RKO (cell line): ENCODE data around the gene LRP6.
"Not testable (repeated sequence)": the region's sequence is repeated elsewhere in the genome, so short reads cannot be mapped to it uniquely, and the experiment has no call there.

Source experiments
- DNase-seq: peaks from one replicate; pipeline ENCODE4 v3.0.0-alpha.2; 2016; ENCODE audit warnings: low spot score

Gene LRP6

DNA sequence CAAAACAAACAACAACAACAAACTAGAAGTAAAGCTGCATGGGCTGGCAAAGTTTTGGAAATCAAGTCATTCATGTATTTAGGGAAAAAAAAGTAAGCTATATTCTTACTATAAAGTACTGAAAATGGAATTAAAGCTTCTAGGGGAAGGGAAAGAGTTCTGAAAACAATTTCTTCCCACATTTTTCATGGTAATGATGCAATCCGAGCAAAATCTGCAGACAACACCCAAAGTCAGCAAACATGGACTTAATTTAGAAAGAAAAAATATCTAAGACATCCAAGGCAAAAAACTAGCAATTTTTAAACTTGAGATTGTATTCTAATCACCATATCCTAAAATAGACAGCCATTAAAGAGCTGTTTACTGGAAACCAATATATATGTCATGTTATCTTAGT, 86.3 kb downstream of the LRP6 start:
- DNase-seq: no peak

DNA sequence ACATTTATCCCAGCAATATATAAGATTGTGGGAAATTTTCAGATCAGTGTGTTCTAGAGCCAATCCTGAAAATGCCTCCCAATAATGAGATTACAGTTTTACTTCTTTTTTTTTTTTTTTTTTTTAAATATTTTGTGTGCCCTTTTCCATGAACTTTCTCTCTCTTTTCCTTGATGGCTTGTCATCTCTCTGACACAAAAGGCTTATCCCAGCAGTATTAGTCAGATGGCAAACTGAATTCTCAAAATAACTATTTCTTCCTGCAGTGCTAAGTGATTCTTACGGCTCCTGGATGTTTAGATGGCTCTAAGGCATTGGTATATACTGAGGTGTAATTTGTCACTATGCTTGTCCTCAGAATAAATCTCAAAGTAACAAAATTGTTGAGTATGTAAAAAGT, 86.7 kb downstream of the LRP6 start:
- no peak for DNase-seq

DNA sequence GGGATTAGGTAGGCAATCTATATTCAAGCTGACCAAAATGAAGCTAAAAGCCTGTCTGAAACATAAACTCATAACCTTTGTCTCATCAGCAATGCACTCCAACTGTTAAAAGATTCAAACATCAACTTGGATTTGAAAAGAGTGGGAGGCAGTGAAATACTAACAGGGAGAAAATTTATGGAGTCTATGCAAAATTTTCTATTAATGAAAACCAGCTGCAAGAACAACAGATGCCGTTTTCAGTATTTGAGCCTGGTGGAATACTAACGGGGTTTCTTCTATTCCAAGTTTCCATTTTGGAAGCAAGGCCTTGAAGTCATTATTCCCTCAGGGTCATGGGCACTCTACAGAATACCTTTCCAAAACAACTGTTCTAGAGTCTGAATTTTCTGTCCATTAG, 88.3 kb downstream of the LRP6 start:
- DNase-seq: no peak

DNA sequence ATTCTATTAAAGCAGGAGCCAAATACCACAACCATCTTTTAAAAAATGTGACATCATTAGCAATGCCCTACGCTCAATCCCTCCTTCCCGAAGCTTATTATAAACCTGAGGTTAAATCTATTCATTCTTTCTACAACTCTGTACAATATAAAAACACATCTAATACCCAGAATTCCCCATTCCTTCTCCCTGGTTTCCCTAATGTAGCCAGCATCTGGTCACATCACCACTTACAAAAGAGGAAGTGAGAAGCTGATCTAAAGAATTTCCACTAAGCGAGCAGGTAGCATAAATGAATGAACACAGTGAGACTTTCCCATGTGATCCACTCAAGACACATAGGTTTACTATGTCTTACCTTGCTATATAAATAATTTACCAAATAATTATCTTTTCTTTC, 90.4 kb downstream of the LRP6 start:
- DNase-seq: no peak

DNA sequence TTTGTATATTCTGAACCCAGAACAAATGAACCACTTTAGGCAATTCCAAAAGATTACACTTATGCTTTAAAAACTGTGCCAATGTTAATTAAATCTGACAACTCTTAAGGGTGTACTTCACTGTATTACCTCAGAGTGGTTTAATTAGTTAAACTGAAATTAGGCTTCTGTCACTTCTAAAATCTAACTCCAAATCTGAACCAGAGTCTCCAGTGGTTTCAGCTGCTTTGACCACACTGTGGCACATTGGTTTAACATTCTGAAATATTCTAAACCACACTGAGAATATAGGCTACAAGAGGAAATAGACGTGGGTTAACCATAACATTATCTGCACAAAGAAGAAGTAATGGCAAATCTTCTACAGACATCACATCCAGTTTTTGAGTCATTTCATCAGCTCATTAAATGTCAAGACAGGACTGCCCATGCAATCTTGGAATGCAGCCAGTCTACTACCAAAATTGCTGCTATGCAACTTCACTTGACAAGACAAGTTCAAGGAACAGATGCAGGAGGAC, 94.8 kb downstream of the LRP6 start:
- no peak for DNase-seq

DNA sequence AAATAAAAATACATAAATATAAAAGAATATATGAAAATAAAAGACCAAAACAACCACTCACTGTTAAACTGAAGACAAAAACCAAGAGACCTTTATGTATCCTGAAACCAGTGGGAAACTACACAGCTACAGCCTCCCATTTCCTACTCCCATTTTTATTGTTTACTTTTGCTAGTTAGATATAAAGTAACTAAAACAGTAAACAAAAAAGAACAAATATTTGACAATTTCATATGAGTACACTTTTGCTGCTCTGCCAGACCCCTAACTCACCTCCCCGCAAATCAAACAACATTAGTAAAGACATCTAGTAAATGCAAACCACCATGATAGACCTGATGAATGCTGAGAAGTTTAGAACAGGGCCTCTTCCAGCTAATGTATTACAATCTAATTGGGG, 99.0 kb downstream of the LRP6 start:
- DNase-seq: no peak

DNA sequence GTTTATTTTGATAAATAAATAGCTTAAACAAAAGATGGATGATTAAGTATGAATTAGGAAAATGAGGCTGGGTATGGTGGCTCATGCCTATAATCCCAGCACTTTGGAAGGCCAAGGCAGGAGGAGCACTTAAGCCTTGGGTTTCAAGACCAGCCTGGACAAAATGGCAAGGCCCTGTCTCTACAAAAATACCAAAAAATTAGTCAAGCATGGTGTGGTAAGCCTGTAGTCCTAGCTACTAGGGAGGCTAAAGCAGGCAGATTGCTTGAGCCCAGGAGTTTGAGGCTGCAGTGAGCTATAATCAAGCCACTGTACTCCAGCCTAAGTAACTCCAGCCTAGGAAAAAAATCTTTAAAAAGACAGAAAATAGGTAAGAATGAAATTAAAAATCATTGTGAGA, 100.1 kb downstream of the LRP6 start:
- DNase-seq: no peak

DNA sequence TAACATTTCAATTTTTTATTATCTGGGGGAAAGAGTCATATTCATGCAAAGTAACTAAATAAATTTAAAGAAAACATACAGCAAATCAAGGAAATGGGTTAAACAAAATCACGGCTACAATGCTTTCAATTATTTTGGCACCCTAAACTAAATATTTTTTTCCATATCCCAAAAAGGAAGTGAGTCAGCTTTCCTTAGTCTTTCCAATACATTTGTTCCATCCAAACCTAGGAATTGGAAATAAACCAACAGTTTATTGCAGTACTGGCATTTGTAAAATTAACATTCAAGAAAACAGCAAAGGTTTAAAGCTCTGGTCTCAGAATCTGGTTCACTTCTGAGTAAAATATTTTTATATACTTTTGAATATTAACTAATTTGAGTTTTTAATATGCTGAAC, 106.9 kb downstream of the LRP6 start:
- DNase-seq: no peak

DNA sequence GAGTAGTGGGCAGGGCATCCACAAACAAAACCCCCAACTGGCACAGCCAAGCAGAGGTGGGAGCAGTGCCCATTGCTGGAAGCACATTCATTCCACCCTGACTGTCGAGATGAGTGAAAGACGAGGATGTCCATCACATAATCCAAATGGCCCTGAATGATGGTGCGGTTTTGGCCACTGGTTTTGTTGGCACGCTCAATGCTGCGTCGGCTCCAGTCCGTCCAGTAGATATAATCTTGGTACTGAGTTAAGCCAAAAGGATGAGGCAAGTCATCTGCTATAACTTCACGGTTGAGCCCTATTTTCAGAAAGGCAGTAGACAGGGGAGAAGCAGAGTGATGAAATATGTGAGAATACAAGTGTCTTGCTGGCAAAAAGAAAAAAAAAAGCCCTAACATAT, 108.0 kb downstream of the LRP6 start:
- DNase-seq: no peak

DNA sequence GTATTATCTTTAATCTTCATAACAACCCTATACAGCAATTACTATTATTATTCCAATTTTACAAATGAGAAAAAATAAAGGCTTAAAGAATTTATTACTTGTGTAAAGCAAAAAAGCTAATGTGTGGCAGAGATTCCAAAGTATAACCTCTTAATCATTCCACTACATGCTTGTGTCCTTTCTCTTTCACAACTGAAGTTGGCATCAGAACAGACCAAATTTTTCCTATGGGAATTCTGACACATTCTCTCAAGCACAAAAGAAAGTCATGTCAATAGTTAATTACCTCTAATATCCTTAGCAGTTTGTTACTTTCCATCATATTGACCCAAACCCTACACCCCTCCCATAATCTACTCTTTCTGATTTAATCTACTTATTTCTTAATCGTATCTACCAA, 109.4 kb downstream of the LRP6 start:
- no peak for DNase-seq

DNA sequence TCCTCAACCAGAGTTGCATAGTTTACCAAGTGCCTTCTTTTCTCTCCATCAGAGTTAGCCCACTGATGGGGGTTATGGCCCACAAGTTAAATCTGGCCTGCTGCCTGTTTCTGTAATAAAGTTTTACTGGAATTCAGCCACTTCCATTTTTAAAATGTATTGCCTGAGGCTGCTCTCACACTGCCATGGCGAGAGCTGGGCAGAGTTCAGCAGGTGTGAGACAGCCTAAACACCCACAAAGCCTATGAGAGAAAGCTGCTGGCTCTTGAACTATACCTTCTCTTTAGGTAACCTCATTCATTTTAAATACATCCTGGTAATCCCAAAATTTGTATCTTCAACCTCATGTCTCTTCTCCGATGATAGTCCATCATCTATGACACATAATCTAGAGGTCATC, 110.0 kb downstream of the LRP6 start:
- no peak for DNase-seq

DNA sequence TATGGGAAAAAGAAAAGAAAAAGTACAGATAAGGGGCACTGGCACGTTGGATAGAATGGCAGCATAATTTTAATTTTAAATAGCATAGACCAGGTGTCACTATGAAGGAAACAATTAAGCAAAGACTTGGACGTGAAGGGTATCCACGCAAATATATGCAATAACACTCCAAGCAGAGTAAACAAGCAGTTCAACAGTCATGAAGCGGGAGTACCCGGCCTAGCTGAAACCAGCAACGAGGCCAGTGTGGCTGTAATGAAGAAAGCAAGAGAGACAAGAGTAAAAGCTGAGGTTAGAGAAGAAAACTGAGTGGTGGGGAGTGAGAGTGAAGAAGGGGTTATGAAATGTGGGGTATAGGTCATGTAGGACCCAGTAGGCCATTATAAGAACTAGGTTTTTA, 110.7 kb downstream of the LRP6 start:
- no peak for DNase-seq

DNA sequence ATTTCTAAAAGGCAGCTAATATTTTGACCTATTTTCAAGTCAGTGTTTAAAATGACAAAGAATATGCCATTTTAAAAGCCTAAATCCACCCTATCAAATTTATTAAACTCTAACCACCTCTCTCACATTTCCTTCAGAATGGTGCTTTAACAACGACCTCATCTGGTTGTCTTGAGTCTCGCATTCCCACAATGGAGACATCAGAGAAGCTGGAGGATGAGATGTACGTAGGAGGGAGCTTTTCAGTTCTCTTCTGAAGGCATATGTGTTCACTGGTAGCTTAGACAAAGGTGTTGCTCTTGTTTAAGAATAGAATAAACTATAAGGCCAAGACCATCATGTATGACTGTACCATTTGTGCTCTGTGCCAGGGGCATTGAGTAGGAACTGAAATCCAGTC, 113.2 kb downstream of the LRP6 start:
- no peak for DNase-seq

DNA sequence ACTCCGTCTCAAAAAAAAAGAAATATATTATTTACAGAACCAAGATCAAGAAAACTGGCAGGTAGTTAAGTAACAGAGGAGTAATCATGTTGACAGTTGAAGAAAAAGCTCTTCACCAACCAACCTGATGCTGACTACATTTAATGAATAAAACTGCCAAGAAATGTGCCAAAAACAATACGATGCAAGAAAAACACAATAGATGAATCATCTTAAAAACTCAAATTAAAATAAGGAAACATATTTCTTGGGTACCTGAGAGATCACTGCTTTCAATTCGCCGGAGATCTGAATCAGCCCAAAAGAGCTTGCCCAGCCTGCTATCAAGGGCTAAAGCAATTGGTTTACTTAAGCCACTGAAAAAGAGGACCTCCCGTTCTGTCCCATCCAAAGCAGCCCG, 119.7 kb downstream of the LRP6 start:
- no peak for DNase-seq

DNA sequence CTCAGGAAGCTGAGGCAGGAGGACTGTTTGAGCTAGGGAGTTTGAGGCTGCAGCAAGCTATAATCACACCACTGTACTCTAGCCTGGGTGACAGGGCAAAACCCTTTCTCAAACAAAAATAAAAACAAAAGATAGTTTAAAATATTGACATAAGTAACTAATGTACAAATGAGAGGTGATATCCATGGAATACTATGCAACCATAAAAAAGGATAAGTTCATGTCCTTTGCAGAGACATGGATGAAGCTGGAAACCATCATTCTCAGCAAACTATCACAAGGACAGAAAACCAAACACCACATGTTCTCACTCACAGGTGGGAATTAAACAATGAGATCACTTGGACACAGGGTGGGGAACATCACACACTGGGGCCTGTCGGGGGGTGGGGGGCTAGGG, 122.3 kb downstream of the LRP6 start:
- DNase-seq: not testable (repeated sequence)

DNA sequence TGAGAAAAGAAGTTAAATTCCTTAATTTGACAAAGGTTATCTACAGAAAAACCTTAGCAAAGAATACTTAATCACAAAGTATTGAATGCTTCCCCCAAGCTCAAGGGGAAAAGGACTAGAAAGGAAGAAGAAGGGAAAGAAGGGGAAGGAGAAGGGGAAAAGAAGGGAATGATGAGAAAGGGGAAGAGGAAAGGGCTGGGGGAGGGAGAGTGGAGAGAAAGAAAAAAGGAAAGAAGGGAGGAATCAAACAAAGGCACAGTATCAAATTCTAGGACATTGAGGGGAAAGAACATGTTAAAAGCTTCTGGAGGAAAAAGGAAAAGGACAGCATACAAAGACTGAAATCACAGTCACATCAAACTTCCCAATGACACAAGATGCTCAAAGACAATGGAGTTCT, 125.8 kb downstream of the LRP6 start:
- no peak for DNase-seq

DNA sequence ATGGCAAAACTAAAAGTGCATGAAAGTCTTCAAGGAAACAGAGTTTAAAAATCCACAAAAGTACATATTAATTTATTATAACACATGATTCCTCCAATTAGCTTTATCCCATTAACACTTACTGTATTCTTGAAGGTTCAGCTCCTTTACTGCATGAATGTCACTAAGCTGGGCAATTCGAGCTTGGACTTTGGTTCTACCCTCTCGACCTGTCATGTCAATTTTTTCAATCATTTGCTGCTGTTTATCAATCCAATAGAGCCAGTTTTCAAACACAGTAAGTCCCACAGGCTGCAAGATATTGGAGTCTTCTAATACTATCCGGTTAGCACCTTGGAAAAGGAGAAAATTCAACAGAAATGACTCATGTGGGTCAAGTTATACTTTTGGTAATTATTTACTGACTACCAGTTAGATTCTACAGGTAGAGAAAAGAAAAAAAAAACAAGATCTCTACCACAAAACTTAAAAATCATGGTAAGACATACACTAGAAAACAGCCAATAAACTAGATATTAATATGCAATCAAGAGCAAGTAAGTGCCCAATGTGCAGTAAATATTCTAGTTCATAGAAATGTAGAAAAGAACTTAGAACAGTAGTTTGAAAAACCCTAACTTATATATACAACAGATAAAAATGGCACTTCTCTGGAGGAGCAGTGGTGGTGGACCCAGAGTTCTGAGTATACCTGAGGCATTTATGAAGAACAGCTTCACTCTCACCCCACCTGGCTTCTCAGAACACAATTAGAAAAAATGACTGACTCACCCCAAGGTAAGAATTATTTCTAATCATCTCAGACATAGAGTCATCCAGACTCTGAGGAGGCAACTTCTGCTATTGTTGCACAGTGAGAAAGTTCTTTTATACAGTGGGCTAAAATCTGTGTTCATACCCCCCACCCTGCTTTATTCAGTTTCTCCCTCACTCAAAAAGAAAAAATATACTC, 128.4 kb downstream of the LRP6 start:
- no peak for DNase-seq

DNA sequence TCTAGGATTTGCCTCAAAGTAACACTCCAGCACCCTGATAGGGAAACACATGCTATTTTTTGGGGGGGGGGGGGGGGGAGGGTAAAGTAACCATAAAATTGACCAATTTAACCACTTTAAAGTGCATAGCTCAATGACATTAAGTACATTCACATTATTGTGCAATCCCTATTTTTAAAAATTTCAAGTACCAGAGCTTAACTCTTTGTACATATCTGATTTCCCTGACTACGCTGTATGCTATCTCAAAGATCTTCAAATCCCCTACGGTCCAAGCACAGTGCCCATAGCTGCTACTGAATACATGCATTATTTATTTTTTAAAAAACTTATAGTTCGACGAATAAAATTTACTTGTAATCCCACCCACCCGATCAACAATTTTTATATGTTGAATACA, 133.1 kb downstream of the LRP6 start:
- no peak for DNase-seq

DNA sequence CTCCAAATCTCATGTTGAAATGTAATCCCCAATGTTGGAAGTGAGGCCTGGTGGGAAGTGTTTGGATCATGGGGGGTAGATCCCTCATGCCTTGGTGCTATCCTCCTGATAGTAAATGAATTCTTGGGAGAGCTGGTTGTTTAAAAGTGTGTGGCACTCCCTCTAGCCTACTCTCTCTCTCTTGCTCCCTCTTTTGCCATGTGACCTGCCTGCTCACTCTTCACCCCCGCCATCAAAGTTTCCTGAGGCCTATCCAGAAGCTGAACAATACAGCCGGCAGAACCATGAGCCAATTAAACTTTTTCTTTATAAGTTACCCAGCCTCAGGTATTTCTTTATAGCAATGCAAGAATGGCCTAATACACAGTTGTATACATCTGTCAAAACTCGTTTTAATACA, 133.6 kb downstream of the LRP6 start:
- no peak for DNase-seq

DNA sequence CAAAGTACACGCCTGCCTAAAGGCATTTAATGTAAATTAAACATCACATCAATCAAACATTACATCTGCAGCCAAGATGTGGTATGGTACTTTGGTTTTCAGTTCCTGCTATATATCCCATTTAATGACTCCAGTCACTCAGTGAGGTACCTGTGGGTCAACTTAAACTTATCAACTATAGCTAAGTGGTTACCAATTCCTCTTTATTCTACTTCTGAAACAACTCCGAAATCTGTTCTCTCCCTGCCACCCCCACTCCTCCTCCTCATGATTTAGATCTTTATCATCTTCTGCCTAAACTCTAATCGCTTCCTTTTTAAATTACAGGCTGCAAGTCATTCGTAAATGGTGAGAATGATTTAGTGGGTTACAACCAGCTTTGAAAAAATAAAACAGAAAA, 138.2 kb downstream of the LRP6 start:
- no peak for DNase-seq

DNA sequence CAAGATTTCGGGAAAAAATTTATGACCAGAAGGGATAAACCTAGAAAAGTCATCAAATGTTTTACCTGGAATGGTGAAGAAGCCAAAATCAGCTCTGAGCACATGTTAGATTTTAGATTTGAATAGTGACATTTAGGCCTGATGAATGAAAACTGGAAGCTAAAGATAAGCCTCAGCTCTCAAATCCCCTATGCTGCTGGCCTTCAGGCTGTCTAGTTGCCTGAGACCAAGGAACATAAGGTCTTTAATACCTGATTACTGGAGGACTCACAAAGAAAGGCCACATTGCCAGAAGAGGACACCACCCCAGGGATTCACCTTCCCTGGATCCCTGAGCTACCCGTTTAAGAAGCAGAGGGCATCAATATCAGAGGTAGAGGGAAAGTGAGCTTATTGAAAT, 139.5 kb downstream of the LRP6 start:
- no peak for DNase-seq

DNA sequence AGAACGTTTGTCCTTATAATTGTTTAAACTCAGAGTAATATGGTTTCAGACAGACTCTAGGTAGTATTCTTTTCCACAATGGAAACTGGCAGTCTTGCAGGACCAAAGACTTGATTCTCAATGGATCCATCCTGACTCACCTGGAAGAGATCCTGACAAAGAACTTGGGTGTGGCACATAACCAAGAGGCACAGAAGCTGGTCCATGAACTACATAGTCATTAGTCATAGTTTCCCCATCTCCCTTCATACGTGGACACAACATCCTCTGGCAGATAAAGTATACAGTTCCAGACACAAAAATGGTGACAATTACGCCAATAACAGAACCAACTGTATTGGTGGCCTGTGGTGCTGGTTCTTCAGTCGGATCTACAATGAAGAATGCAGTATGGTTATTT, 140.3 kb downstream of the LRP6 start:
- DNase-seq: no peak

DNA sequence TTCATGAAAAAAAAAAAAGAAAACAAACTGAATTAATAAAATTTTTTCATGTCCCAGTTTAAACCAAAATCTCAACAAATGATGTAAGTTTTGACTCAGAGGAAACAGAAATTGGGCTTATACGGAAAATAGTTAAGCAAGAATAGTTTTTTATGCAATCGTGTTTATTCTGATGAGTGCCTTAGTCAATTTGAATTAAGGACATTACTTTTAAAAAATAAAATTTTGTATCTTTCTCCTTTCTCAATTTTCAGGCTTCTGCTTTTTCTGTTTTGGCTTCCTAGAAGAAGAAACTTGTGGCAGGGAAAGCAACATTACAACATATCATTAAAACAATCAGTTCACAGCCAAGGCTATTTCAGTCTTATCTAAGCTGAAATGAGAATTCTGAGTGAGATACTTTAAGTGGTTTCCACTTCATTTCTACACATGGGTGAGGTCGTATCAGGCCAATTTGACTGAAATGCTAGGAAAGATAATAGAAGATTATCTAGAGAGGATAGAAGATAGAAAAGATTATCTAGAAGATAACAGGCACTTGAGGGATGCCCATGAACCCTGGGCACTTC, 143.7 kb downstream of the LRP6 start:
- no peak for DNase-seq

DNA sequence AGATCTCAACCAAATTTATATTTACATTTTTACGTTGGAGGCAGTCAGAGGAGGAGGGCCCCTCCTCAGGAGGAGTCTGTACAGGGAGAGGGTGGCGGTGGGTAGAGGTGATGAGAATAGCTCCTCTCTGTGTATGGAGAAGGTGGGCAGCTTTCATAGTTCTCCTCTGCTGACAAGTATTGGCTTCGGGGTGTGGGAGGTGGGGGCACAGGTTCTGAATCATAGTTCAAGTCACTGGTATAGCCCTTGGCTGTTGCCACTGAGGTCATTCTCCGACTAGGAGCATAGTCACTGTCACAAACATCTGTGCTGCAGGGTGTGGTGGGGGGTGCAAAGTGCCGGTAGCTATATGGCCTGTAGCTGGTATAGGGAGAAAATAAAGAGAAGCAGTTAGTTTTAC, 145.8 kb downstream of the LRP6 start:
- DNase-seq: peak; percentile 23
